HAP-1 (cell line): Measurements from ENCODE around the gene PRDM16.

Source experiments
- DNase-seq, 2 experiments: peaks; one replicate each; pipeline ENCODE4 v3.0.0-alpha.2; 2016 to 2020; ENCODE audit warnings: low spot score in 2 of 2
- H3K27me3 ChIP-seq: fragments of 250-450 bp; sonication (Bioruptor Pico); 2 replicates; pipeline ENCODE4 v1.5.1; 2020; ENCODE audit warnings: low read depth, mild to moderate bottlenecking, moderate library complexity
- H3K36me3 ChIP-seq: fragments of 250-450 bp; sonication (Bioruptor Pico); replicated peaks from 2 replicates; pipeline ENCODE4 v1.5.1; 2020; ENCODE audit warnings: mild to moderate bottlenecking
- H3K4me1 ChIP-seq: fragments of 250-450 bp; sonication (Bioruptor Pico); 2 replicates; pipeline ENCODE4 v1.5.1; 2020; ENCODE audit warnings: mild to moderate bottlenecking
- H3K4me3 ChIP-seq: fragments of 250-450 bp; sonication (Bioruptor Pico); 2 replicates; pipeline ENCODE4 v1.5.1; 2020; ENCODE audit warnings: mild to moderate bottlenecking, moderate library complexity
- H3K9me3 ChIP-seq: fragments of 250-450 bp; sonication (Bioruptor Pico); 2 replicates; pipeline ENCODE4 v1.5.1; 2020; ENCODE audit warnings: mild to moderate bottlenecking, moderate library complexity
- in situ Hi-C: fragments of 300-500 bp; cut with MboI; formaldehyde crosslinking; loops from 3 replicates; pipeline ENCODE4 v1.14.3; 2020; ENCODE audit warnings: low sequenced_read_pairs, inconsistent platforms, mixed read lengths

PRDM16 gene

GRCh38 chr1:3073489-3074296, 4.7 kb downstream of the PRDM16 start:
- Histone ChIP-seq H3K9me3 (no peaks in the 10 kb centered on the region), H3K4me1 (peaks cover 7% of the 10 kb centered on the region), H3K36me3 (no peaks in the 10 kb centered on the region), H3K4me3 (no peak overlapping the region), H3K27me3 (no peaks in the 10 kb centered on the region)
- no peak for DNase-seq
- in situ Hi-C loops = no loop called here

GRCh38 chr1:3074297-3074741, 5.3 kb downstream of the PRDM16 start:
- Histone ChIP-seq H3K4me1 (peaks cover 7% of the 10 kb centered on the region), H3K9me3 (no peaks in the 10 kb centered on the region), H3K27me3 (no peaks in the 10 kb centered on the region), H3K36me3 (no peaks in the 10 kb centered on the region), H3K4me3 (no peak overlapping the region)
- DNase-seq = no peak
- in situ Hi-C loops = no loop called here

- Histone ChIP-seq H3K4me1 (peaks cover 7% of the 10 kb centered on the region), H3K36me3 (no peaks in the 10 kb centered on the region), H3K9me3 (no peaks in the 10 kb centered on the region), H3K27me3 (no peaks in the 10 kb centered on the region), H3K4me3 (no peak overlapping the region)
- in situ Hi-C loops = no loop called here
- DNase-seq = no peak
These were observed 5.8 kb downstream of the PRDM16 start for GRCh38 chr1:3074800-3075199.

- in situ Hi-C loops = no loop called here
- peaks cover 5% of the 10 kb centered on the region for H3K4me1 ChIP-seq
- H3K27me3 ChIP-seq = no peaks in the 10 kb centered on the region
- no peak for DNase-seq
- H3K9me3 ChIP-seq = no peaks in the 10 kb centered on the region
- H3K4me3 ChIP-seq = no peak overlapping the region
- H3K36me3 ChIP-seq = no peaks in the 10 kb centered on the region
These were observed 6.8 kb downstream of the PRDM16 start for GRCh38 chr1:3075666-3076362.

GRCh38 chr1:3076363-3076740, 7.3 kb downstream of the PRDM16 start:
- in situ Hi-C loops = no loop called here
- Histone ChIP-seq H3K27me3 (no peaks in the 10 kb centered on the region), H3K9me3 (no peaks in the 10 kb centered on the region), H3K36me3 (no peaks in the 10 kb centered on the region), H3K4me1 (no peaks in the 10 kb centered on the region; the same call in 1 of the 2 replicates), H3K4me3 (no peak overlapping the region)
- no peak for DNase-seq

- no peaks in the 10 kb centered on the region for H3K36me3 ChIP-seq
- no peaks in the 10 kb centered on the region for H3K9me3 ChIP-seq
- H3K4me3 ChIP-seq = no peak overlapping the region
- no peak for DNase-seq
- H3K27me3 ChIP-seq = no peaks in the 10 kb centered on the region
- no peaks in the 10 kb centered on the region for H3K4me1 ChIP-seq
- in situ Hi-C loops = no loop called here
These were observed 8.1 kb downstream of the PRDM16 start for GRCh38 chr1:3077081-3077480.

GRCh38 chr1:3077561-3077960, 8.6 kb downstream of the PRDM16 start:
- in situ Hi-C loops = no loop called here
- Histone ChIP-seq H3K36me3 (no peaks in the 10 kb centered on the region), H3K4me1 (no peaks in the 10 kb centered on the region), H3K9me3 (no peaks in the 10 kb centered on the region), H3K27me3 (no peaks in the 10 kb centered on the region), H3K4me3 (no peak overlapping the region)
- DNase-seq = no peak

GRCh38 chr1:3078430-3078861, 9.4 kb downstream of the PRDM16 start:
- in situ Hi-C loops = no loop called here

GRCh38 chr1:3078871-3079270, 9.9 kb downstream of the PRDM16 start:
- DNase-seq = no peak
- Histone ChIP-seq H3K4me1 (no peaks in the 10 kb centered on the region), H3K9me3 (no peaks in the 10 kb centered on the region), H3K36me3 (no peaks in the 10 kb centered on the region), H3K27me3 (no peaks in the 10 kb centered on the region), H3K4me3 (no peak overlapping the region)
- in situ Hi-C loops = no loop called here

More at GRCh38 chr1:3078430-3078861, 9.4 kb downstream of the PRDM16 start:
- Histone ChIP-seq H3K36me3 (no peaks in the 10 kb centered on the region), H3K27me3 (no peaks in the 10 kb centered on the region), H3K9me3 (no peaks in the 10 kb centered on the region), H3K4me3 (no peak overlapping the region), H3K4me1 (no peaks in the 10 kb centered on the region)
- no peak for DNase-seq

- in situ Hi-C loops = no loop called here
- Histone ChIP-seq H3K36me3 (no peaks in the 10 kb centered on the region), H3K4me3 (no peak overlapping the region), H3K4me1 (no peaks in the 10 kb centered on the region), H3K9me3 (no peaks in the 10 kb centered on the region), H3K27me3 (no peaks in the 10 kb centered on the region)
- no peak for DNase-seq
These were observed 10.5 kb downstream of the PRDM16 start for GRCh38 chr1:3079381-3080052.

GRCh38 chr1:3080053-3080955, 11.3 kb downstream of the PRDM16 start:
- Histone ChIP-seq H3K9me3 (no peaks in the 10 kb centered on the region), H3K27me3 (no peaks in the 10 kb centered on the region), H3K4me3 (no peak overlapping the region), H3K4me1 (no peaks in the 10 kb centered on the region), H3K36me3 (no peaks in the 10 kb centered on the region)
- in situ Hi-C loops = no loop called here
- no peak for DNase-seq

GRCh38 chr1:3081171-3081683, 12.2 kb downstream of the PRDM16 start:
- Histone ChIP-seq H3K27me3 (no peaks in the 10 kb centered on the region), H3K36me3 (no peaks in the 10 kb centered on the region), H3K4me3 (no peak overlapping the region), H3K4me1 (no peaks in the 10 kb centered on the region), H3K9me3 (no peaks in the 10 kb centered on the region)
- no peak for DNase-seq
- in situ Hi-C loops = no loop called here

- no peaks in the 10 kb centered on the region for H3K4me1 ChIP-seq
- no peaks in the 10 kb centered on the region for H3K36me3 ChIP-seq
- DNase-seq = no peak
- H3K4me3 ChIP-seq = no peak overlapping the region
- H3K27me3 ChIP-seq = no peaks in the 10 kb centered on the region
- H3K9me3 ChIP-seq = no peaks in the 10 kb centered on the region
- in situ Hi-C loops = no loop called here
These were observed 13.0 kb downstream of the PRDM16 start for GRCh38 chr1:3082051-3082450.
